Liver (tissue), 9 donors: ENCODE results near the gene SHC3. TPM values are rescaled to one million over a fixed set of nuclear protein-coding genes. Genes with fewer than 3 reads are reported as not detected.

Experiments used
- DNase-seq: peaks from one replicate; pipeline ENCODE4 v3.0.0-alpha.2; 2017; ENCODE audit warnings: low spot score
- H3K27ac ChIP-seq, 2 donors: one replicate each; pipeline ENCODE4 v1.7.0; 2013; ENCODE audit warnings: inconsistent platforms in 2 of 2, low read length in 2 of 2, control low read depth in 1 of 2, low read depth in 1 of 2, mild to moderate bottlenecking in 1 of 2
- H3K27me3 ChIP-seq, 4 donors: one replicate each; pipeline versions ENCODE4 v1.6.1 to v1.7.0; 2013; ENCODE audit warnings: low read length in 3 of 4, inconsistent platforms in 1 of 4, mild to moderate bottlenecking in 1 of 4, moderate library complexity in 1 of 4; ENCODE audit not compliant: control insufficient read depth in 4 of 4, insufficient read depth in 4 of 4
- H3K36me3 ChIP-seq, 4 donors: one replicate each; pipeline versions ENCODE4 v1.6.1 to v1.7.0; 2013; ENCODE audit warnings: low read length in 3 of 4, mild to moderate bottlenecking in 3 of 4, low read depth in 1 of 4, moderate library complexity in 1 of 4; ENCODE audit not compliant: control insufficient read depth in 4 of 4, insufficient read depth in 3 of 4
- H3K4me1 ChIP-seq, 4 donors: one replicate each; pipeline versions ENCODE4 v1.6.1 to v1.7.0; 2013; ENCODE audit warnings: low read length in 3 of 4, mild to moderate bottlenecking in 3 of 4, moderate library complexity in 1 of 4; ENCODE audit not compliant: control insufficient read depth in 4 of 4, insufficient read depth in 4 of 4
- H3K4me3 ChIP-seq, 3 donors: one replicate each; pipeline versions ENCODE4 v1.6.1 to v1.7.0; 2013; ENCODE audit warnings: low read length in 3 of 3, control low read depth in 1 of 3, low read depth in 1 of 3, mild to moderate bottlenecking in 1 of 3
- H3K9ac ChIP-seq, 2 donors: one replicate each; pipeline ENCODE4 v1.7.0; 2013; ENCODE audit warnings: low read length in 2 of 2, mild to moderate bottlenecking in 2 of 2, moderate library complexity in 2 of 2, control low read depth in 1 of 2, low read depth in 1 of 2
- H3K9me3 ChIP-seq, 4 donors: one replicate each; pipeline versions ENCODE4 v1.6.1 to v1.7.0; 2013; ENCODE audit warnings: low read length in 3 of 4; ENCODE audit not compliant: control insufficient read depth in 4 of 4
- ATF3 ChIP-seq: IDR thresholded peaks from 2 replicates; pipeline ENCODE4 v1.6.1; 2016; ENCODE audit warnings: antibody characterized with exemption
- CTCF ChIP-seq: fragments of 150-350 bp; IDR thresholded peaks from 2 replicates; pipeline ENCODE4 v1.5.1; 2017; ENCODE audit warnings: improper control_type of control experiment, low read depth, low read length; ENCODE audit not compliant: missing input control
- FOXA1 ChIP-seq: IDR thresholded peaks from 2 replicates; pipeline ENCODE4 v1.6.1; 2016; ENCODE audit warnings: antibody characterized with exemption
- FOXA2 ChIP-seq: IDR thresholded peaks from 2 replicates; pipeline ENCODE4 v1.6.1; 2016; ENCODE audit warnings: antibody characterized with exemption
- GABPA ChIP-seq, 2 donors: IDR thresholded peaks in 1 of 2; conservative IDR thresholded peaks in 1 of 2; 2 replicates each; pipeline ENCODE4 v1.6.1; 2016; ENCODE audit warnings: antibody characterized with exemption in 2 of 2, mild to moderate bottlenecking in 1 of 2, moderate library complexity in 1 of 2
- HNF4A ChIP-seq, 2 donors: conservative IDR thresholded peaks; 2 replicates each; pipeline ENCODE4 v1.6.1; 2016; ENCODE audit warnings: antibody characterized with exemption in 2 of 2, mild to moderate bottlenecking in 2 of 2
- HNF4G ChIP-seq: IDR thresholded peaks from 2 replicates; pipeline ENCODE4 v1.6.1; 2016; ENCODE audit warnings: antibody characterized with exemption
- JUND ChIP-seq, 2 donors: IDR thresholded peaks; 2 replicates each; pipeline ENCODE4 v1.6.1; 2016; ENCODE audit warnings: antibody characterized with exemption in 2 of 2
- MAX ChIP-seq: IDR thresholded peaks from 2 replicates; pipeline ENCODE4 v1.6.1; 2016; ENCODE audit warnings: antibody characterized with exemption
- NR2F2 ChIP-seq: IDR thresholded peaks from 2 replicates; pipeline ENCODE4 v1.6.1; 2016; ENCODE audit warnings: antibody characterized with exemption
- RAD21 ChIP-seq, 2 donors: IDR thresholded peaks; 2 replicates each; pipeline ENCODE4 v1.6.1; 2016; ENCODE audit warnings: antibody characterized with exemption in 2 of 2, mild to moderate bottlenecking in 2 of 2
- REST ChIP-seq: IDR thresholded peaks from 2 replicates; pipeline ENCODE4 v1.6.1; 2016; ENCODE audit warnings: antibody characterized with exemption, mild to moderate bottlenecking
- RXRA ChIP-seq, 2 donors: IDR thresholded peaks; 2 replicates each; pipeline ENCODE4 v1.6.1; 2017 to 2018; ENCODE audit warnings: antibody characterized with exemption in 2 of 2, mild to moderate bottlenecking in 1 of 2
- SP1 ChIP-seq: IDR thresholded peaks from 2 replicates; pipeline ENCODE4 v1.6.1; 2018; ENCODE audit warnings: antibody characterized with exemption, mild to moderate bottlenecking
- TAF1 ChIP-seq: conservative IDR thresholded peaks from 2 replicates; pipeline ENCODE4 v1.6.1; 2016; ENCODE audit warnings: antibody characterized with exemption, mild to moderate bottlenecking
- YY1 ChIP-seq: IDR thresholded peaks from 2 replicates; pipeline ENCODE4 v1.6.1; 2016; ENCODE audit warnings: antibody characterized with exemption, mild to moderate bottlenecking
- ZBTB33 ChIP-seq: IDR thresholded peaks from 2 replicates; pipeline ENCODE4 v1.6.1; 2016; ENCODE audit warnings: antibody characterized with exemption
- WGBS: extraction: QIAGEN DNeasy Blood & Tissue Kit; methylation state at CpG from one replicate; pipeline ENCODE4 v1.1.7; 2013; 5-methylcytosine and 5-hydroxymethylcytosine counted together
- polyA plus RNA-seq, 2 donors: library from polyadenylated mRNA; stranded (reverse) in 1 of 2; unstranded in 1 of 2; fragments of 200-250 nt in 1 of 2; fragments of >200 nt in 1 of 2; fragmentation: Nextera tagmentation in 1 of 2; extraction: Ambion mirVana in 1 of 2; gene quantifications; one replicate each; pipeline versions ENCODE4 v1.2.1 to v1.2.3, GENCODE V29; 2013 to 2015
- total RNA-seq, 2 donors: library from RNA; depleted of rRNA; stranded (reverse); fragments of >200 nt; gene quantifications; one replicate each; pipeline ENCODE4 v1.2.3, GENCODE V29; 2014
- donor health status: healthy.
- donor health status: healthy.
- donor health status: healthy.
- donor health status: healthy.
- donor health status: healthy.

Gene SHC3
- total and polyA plus RNA-seq, 4 donors = 0.03 to 0.08 (median 0.04) TPM

- Histone ChIP-seq H3K36me3 (no peaks in the 10 kb centered on the region), H3K27ac (no peak overlapping the region), H3K4me1 (peaks cover 0 to 25% (median 19%) of the 10 kb centered on the region in 4 donors), H3K9me3 (no peaks in the 10 kb centered on the region), H3K4me3 (no peak overlapping the region), H3K27me3 (peaks cover 0 to 7% (median under 1%) of the 10 kb centered on the region in 4 donors), H3K9ac (no peak overlapping the region)
- TF ChIP-seq FOXA2 (no peak), REST (no peak), MAX (no peak), YY1 (no peak), NR2F2 (no peak), RAD21 (IDR thresholded peaks at IDR 0.05) (no peak), GABPA (IDR thresholded peaks at IDR 0.05 in 1 of 2, conservative IDR thresholded peaks at IDR 0.05 in 1 of 2) (no peak), HNF4G (no peak), HNF4A (conservative IDR thresholded peaks at IDR 0.05) (no peak), ATF3 (no peak), JUND (IDR thresholded peaks at IDR 0.05) (no peak), TAF1 (no peak), CTCF (no peak), SP1 (no peak), FOXA1 (no peak), RXRA (IDR thresholded peaks at IDR 0.05) (no peak), ZBTB33 (no peak)
- 72% methylated on average over 25 of the region's 25 CpGs for WGBS
- DNase-seq = no peak
Measured at GRCh38 chr9:88990041-88990728, 188.4 kb downstream of the SHC3 start.
